Common myeloid progenitor, CD34-positive (primary cell): Measurements from ENCODE around the gene PITPNC1.
"Not testable (repeated sequence)": the region's sequence is repeated elsewhere in the genome, so short reads cannot be mapped to it uniquely, and the experiment has no call there.

ENCODE experiments used
- CTCF ChIA-PET: fragments of 350-600 bp; sonication (Branson Sonifier 250); formaldehyde crosslinking; loops from one replicate; lab custom pipeline; 2021; ENCODE audit warnings: antibody characterized with exemption; lab: Charles Lee
- POLR2A ChIA-PET: fragments of 350-600 bp; sonication (Branson Sonifier 250); formaldehyde crosslinking; loops from one replicate; lab custom pipeline; 2021; ENCODE audit warnings: antibody characterized with exemption; lab: Charles Lee
- DNase-seq, 3 donors: peaks; one replicate each; pipeline versions ENCODE4 v3.0.0 to v3.0.0-alpha.2; 2013
- H3K27ac ChIP-seq, 2 experiments: 1 replicate in 1 of 2; 2 replicates in 1 of 2; pipeline ENCODE4 v1.7.0; 2013; ENCODE audit warnings: inconsistent platforms in 2 of 2, low read length in 2 of 2, mild to moderate bottlenecking in 2 of 2, low read depth in 1 of 2, moderate library complexity in 1 of 2; ENCODE audit not compliant: severe bottlenecking in 2 of 2, insufficient read depth in 1 of 2, poor library complexity in 1 of 2
- H3K27me3 ChIP-seq, 5 experiments: replicated peaks in 2 of 5; 1 replicate in 3 of 5; 2 replicates in 2 of 5; pipeline versions ENCODE4 v1.6.1 to v1.7.0; 2013; ENCODE audit warnings: low read length in 4 of 5, mild to moderate bottlenecking in 2 of 5, moderate library complexity in 2 of 5, inconsistent platforms in 1 of 5; ENCODE audit not compliant: insufficient read depth in 5 of 5, control insufficient read depth in 4 of 5
- H3K36me3 ChIP-seq, 4 experiments: 1 replicate in 2 of 4; 2 replicates in 2 of 4; pipeline versions ENCODE4 v1.6.1 to v1.7.0; 2013; ENCODE audit warnings: low read length in 3 of 4, control low read depth in 1 of 4, mild to moderate bottlenecking in 1 of 4; ENCODE audit not compliant: control insufficient read depth in 4 of 4, insufficient read depth in 4 of 4
- H3K4me1 ChIP-seq, 4 experiments: 1 replicate in 3 of 4; 2 replicates in 1 of 4; pipeline versions ENCODE4 v1.6.1 to v1.7.1; 2013; ENCODE audit warnings: low read length in 3 of 4, mild to moderate bottlenecking in 3 of 4, control low read depth in 1 of 4, inconsistent platforms in 1 of 4, moderate library complexity in 1 of 4; ENCODE audit not compliant: control insufficient read depth in 4 of 4, insufficient read depth in 4 of 4; ENCODE audit errors: control extremely low read depth in 1 of 4
- H3K4me3 ChIP-seq, 7 experiments: 1 replicate in 4 of 7; 2 replicates in 3 of 7; pipeline versions ENCODE4 v1.5.1 to v1.7.0; 2013; ENCODE audit warnings: mild to moderate bottlenecking in 7 of 7, low read length in 6 of 7, moderate library complexity in 6 of 7, inconsistent platforms in 2 of 7, low read depth in 2 of 7, control low read depth in 1 of 7; ENCODE audit not compliant: insufficient read depth in 4 of 7, control insufficient read depth in 1 of 7; ENCODE audit errors: extremely low read depth in 1 of 7
- H3K9me3 ChIP-seq, 5 experiments: 1 replicate in 4 of 5; 2 replicates in 1 of 5; pipeline versions ENCODE4 v1.6.1 to v1.7.1; 2013; ENCODE audit warnings: low read length in 4 of 5, mild to moderate bottlenecking in 2 of 5, inconsistent platforms in 1 of 5, low read depth in 1 of 5, moderate library complexity in 1 of 5; ENCODE audit not compliant: control insufficient read depth in 4 of 5, insufficient read depth in 2 of 5; ENCODE audit errors: control extremely low read depth in 1 of 5
- WGBS: methylation state at CpG from one replicate; pipeline ENCODE4 v1.1.5; 2013; ENCODE audit not compliant: insufficient coverage; 5-methylcytosine and 5-hydroxymethylcytosine counted together

Gene PITPNC1

GRCh38 chr17:67386965-67387551, 10.0 kb downstream of the PITPNC1 start:
- ChIA-PET POLR2A (no interaction called here), CTCF (interaction anchor here (1.0 to 6.6 kb wide), 5 partner anchors 8 to 88 kb away, joined by 3 to 52 read pairs (median 6); no protein-coding TSS in a partner anchor)
- H3K27me3 ChIP-seq: no peaks in the 10 kb centered on the region
- DNase-seq: peak in 2 of 3 donors; percentile 52 to 55
- WGBS: 75% methylated on average over 6 of the region's 16 CpGs
- peaks cover 4 to 14% (median 10%) of the 10 kb centered on the region in 4 experiments for H3K4me1 ChIP-seq
- no peak overlapping the region for H3K4me3 ChIP-seq
- no peak overlapping the region for H3K27ac ChIP-seq
- no peaks in the 10 kb centered on the region for H3K9me3 ChIP-seq
- no peaks in the 10 kb centered on the region for H3K36me3 ChIP-seq

- ChIA-PET CTCF (interaction anchor here (0.7 to 6.6 kb wide), 7 partner anchors 10 to 86 kb away, joined by 3 to 52 read pairs (median 7); no protein-coding TSS in a partner anchor), POLR2A (interaction anchor here (0.6 kb wide), 1 partner anchor 1853 kb away, joined by 4 read pairs; no protein-coding TSS in a partner anchor)
- not testable (repeated sequence) for H3K9me3 ChIP-seq, H3K36me3 ChIP-seq, H3K27ac ChIP-seq, H3K27me3 ChIP-seq, DNase-seq, H3K4me3 ChIP-seq
- peaks cover 4 to 14% (median 10%) of the 10 kb centered on the region in 4 experiments for H3K4me1 ChIP-seq
- WGBS: 100% methylated on average over 3 of the region's 10 CpGs
Measured at GRCh38 chr17:67388536-67388935, 11.5 kb downstream of the PITPNC1 start.

DNA sequence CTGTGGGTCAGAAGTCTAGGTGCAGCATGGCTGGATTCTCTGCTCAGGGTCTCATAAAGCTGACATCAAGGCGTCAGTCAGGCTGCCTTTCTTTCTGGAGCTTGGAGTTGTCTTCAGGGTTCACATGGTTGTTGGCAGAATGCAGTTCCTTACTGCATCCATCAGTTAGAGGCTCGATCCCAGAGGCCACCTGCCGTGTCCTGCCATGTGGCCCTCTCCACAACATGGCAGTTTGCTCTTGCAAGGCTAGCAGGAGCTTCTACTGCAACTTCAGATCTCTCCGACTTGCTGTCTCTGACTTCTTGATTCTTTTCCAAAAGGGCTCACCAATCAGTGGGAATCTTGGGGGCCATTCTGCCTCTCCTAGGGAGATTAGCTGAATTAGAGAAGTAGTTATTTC, 11.9 kb downstream of the PITPNC1 start:
- peaks cover 4 to 14% (median 10%) of the 10 kb centered on the region in 4 experiments for H3K4me1 ChIP-seq

GRCh38 chr17:67390006-67390645, 13.0 kb downstream of the PITPNC1 start:
- Histone ChIP-seq H3K9me3 (no peaks in the 10 kb centered on the region), H3K4me3 (no peak overlapping the region), H3K4me1 (peaks cover 4 to 14% (median 10%) of the 10 kb centered on the region in 4 experiments), H3K27me3 (no peaks in the 10 kb centered on the region), H3K27ac (no peak overlapping the region), H3K36me3 (peaks cover 0 to 5% (median 0%) of the 10 kb centered on the region in 4 experiments)
- no peak for DNase-seq
- ChIA-PET POLR2A (interaction anchor here (0.6 kb wide), 2 partner anchors 85 to 190 kb away, joined by 3 read pairs; no protein-coding TSS in a partner anchor), CTCF (interaction anchor here (1.6 to 6.6 kb wide), 5 partner anchors 12 to 92 kb away, joined by 3 to 52 read pairs (median 7); no protein-coding TSS in a partner anchor)
- 100% methylated on average over 6 of the region's 6 CpGs for WGBS

More for the DNA sequence above, 11.9 kb downstream of the PITPNC1 start:
- Histone ChIP-seq H3K36me3 (peaks cover 0 to 4% (median 0%) of the 10 kb centered on the region in 4 experiments), H3K9me3 (no peaks in the 10 kb centered on the region), H3K27me3 (no peaks in the 10 kb centered on the region), H3K4me3 (no peak overlapping the region), H3K27ac (no peak overlapping the region)
- POLR2A ChIA-PET: interaction anchor here (0.6 kb wide), 1 partner anchor 1853 kb away, joined by 4 read pairs; no protein-coding TSS in a partner anchor
- WGBS: 95% methylated on average over 3 of the region's 4 CpGs
- DNase-seq: no peak
- CTCF ChIA-PET: interaction anchor here (1.6 to 6.6 kb wide), 6 partner anchors 10 to 93 kb away, joined by 3 to 52 read pairs (median 8); no protein-coding TSS in a partner anchor

DNA sequence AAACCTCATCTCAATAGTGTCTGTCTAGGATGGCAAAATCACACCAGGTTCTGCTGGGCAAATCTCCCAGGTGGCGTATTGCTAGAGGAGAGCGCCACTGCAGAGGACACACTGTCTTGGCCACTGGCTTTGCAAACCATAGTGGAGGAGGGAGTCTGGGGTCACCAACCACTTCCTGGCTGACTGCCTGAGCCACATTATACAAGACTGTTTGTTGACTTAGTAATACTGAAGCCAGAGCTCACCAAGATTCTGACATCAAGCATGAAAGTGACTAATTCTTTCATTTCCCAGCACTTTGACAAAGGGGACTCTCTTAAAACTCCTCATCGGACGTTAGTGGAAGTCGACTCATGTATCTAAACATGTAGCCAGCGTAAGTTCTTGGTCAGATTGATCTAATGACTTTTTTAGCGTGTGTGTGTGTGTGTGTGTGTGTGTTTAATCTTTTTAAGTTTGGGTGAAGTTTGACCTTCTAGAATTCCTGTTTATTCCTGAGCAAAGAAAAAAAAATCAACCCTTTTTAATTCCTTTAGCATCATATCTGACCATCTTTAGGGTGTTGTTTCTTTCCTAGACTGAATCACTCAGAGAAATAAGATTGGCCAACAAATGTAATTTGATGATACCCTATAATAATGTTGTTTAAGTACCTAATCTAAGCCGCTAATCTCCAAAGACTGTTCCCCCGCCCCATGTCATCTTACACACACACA, 13.7 kb downstream of the PITPNC1 start:
- peaks cover 0 to 5% (median 0%) of the 10 kb centered on the region in 4 experiments for H3K36me3 ChIP-seq
- 84% methylated on average over 2 of the region's 9 CpGs for WGBS
- no peaks in the 10 kb centered on the region for H3K9me3 ChIP-seq
- peak in 2 of 3 donors; percentile 76 to 79 for DNase-seq
- CTCF ChIA-PET: interaction anchor here (1.7 to 6.6 kb wide), 3 partner anchors 12 to 91 kb away, joined by 4 to 52 read pairs (median 18); no protein-coding TSS in a partner anchor
- H3K4me3 ChIP-seq: no peak overlapping the region
- POLR2A ChIA-PET: interaction anchor here (0.6 kb wide), 2 partner anchors 52 to 191 kb away, joined by 3 to 4 read pairs; no protein-coding TSS in a partner anchor
- no peak overlapping the region for H3K27ac ChIP-seq
- no peaks in the 10 kb centered on the region for H3K27me3 ChIP-seq
- peaks cover 4 to 14% (median 10%) of the 10 kb centered on the region in 4 experiments for H3K4me1 ChIP-seq

DNA sequence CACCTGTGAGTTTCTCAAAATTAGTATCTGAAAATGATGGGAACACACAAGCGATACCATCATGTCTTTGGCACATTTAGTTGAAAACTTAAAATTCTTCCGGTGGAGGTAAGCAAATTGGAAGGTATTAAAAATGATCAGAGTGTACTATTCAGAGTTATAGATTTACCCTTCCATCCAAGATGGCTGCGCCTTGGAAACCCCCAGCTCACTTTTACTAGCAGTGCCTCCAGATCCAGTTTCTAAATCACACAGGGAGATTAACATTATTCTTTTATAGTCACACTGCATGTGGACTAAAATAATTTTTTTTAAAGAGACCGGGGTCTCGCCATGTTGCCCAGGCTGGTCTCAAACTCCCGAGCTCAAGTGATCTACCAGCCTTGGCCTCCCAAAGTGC, 15.0 kb downstream of the PITPNC1 start:
- Histone ChIP-seq H3K27ac (no peak overlapping the region), H3K9me3 (no peaks in the 10 kb centered on the region), H3K4me3 (no peak overlapping the region), H3K4me1 (peaks cover 4 to 14% (median 10%) of the 10 kb centered on the region in 4 experiments), H3K36me3 (peaks cover 0 to 5% (median 0%) of the 10 kb centered on the region in 4 experiments), H3K27me3 (no peaks in the 10 kb centered on the region)
- ChIA-PET POLR2A (no interaction called here), CTCF (no interaction called here)
- WGBS: 100% methylated on average over 1 of the region's 6 CpGs
- DNase-seq: no peak
